Tibial nerve (tissue), 4 donors: Measurements from ENCODE around the gene NME3.
A peak's percentile ranks its signal among the peaks of the same experiment; 100 is the strongest.

Experiments
- CTCF ChIP-seq, 5 experiments: fragments of 200-600 bp in 3 of 5; fragments of 450-650 bp in 2 of 5; sonication (generic) in 3 of 5; IDR thresholded peaks; one replicate each; pipeline ENCODE4 v1.5.1; 2016 to 2019; ENCODE audit warnings: antibody characterized with exemption in 5 of 5, mild to moderate bottlenecking in 3 of 5, moderate library complexity in 2 of 5
- EP300 ChIP-seq, 2 donors: sonication (generic); formaldehyde crosslinking; IDR thresholded peaks; one replicate each; pipeline ENCODE4 v1.6.1; 2017; ENCODE audit warnings: antibody characterized with exemption in 2 of 2, mild to moderate bottlenecking in 1 of 2
- POLR2A ChIP-seq, 2 donors: fragments of 450-650 bp; IDR thresholded peaks; one replicate each; pipeline ENCODE4 v1.6.1; 2017; ENCODE audit warnings: antibody characterized with exemption in 2 of 2, mild to moderate bottlenecking in 2 of 2, moderate library complexity in 2 of 2

- TF ChIP-seq CTCF (IDR thresholded peaks at IDR 0.05) (no peak), POLR2A (IDR thresholded peaks at IDR 0.05) (no peak), EP300 (IDR thresholded peaks at IDR 0.05) (peak in 1 of 2 donors; percentile 29)
Measured at GRCh38 chr16:1770328-1771187, 785 bp downstream of the NME3 start.
